MCF 10A (cell line): ENCODE measurements around the gene WDR83. TPM values are rescaled to one million over a fixed set of nuclear protein-coding genes. Genes with fewer than 3 reads are reported as not detected.

Experiments
- BruUV-seq: library from RNA; stranded (reverse); fragments of 400-500 nt; replicated peaks from 2 replicates; lab custom pipeline; 2021; lab: Mats Ljungman, UMichigan
- CTCF ChIA-PET: fragments of 300-600 bp; sonication (Branson Sonifier 250); formaldehyde crosslinking; extraction: SDS; loops from one replicate; lab custom pipeline; 2021; ENCODE audit warnings: antibody characterized with exemption, inconsistent platforms; lab: Yijun Ruan, JAX
- POLR2A ChIA-PET: fragments of 300-600, 350-650 bp; sonication (Branson Sonifier 250); formaldehyde crosslinking; extraction: SDS; loops from one replicate; lab custom pipeline; 2020; ENCODE audit warnings: antibody characterized with exemption, inconsistent platforms; lab: Yijun Ruan, JAX
- DNase-seq: peaks from one replicate; pipeline ENCODE4 v3.0.0-alpha.2; 2018; ENCODE audit not compliant: unreplicated experiment
- H3K27ac Mint-ChIP-seq: one replicate; pipeline ENCODE4 v1.8.0; 2022; ENCODE audit warnings: mild to moderate bottlenecking, low read depth, mixed read lengths; ENCODE audit not compliant: unreplicated experiment
- H3K27me3 Mint-ChIP-seq: one replicate; pipeline ENCODE4 v1.8.0; 2022; ENCODE audit warnings: mixed read lengths; ENCODE audit not compliant: insufficient read depth, unreplicated experiment
- H3K36me3 Mint-ChIP-seq: one replicate; pipeline ENCODE4 v1.8.0; 2022; ENCODE audit warnings: mild to moderate bottlenecking, moderate library complexity, mixed read lengths; ENCODE audit not compliant: insufficient read depth, unreplicated experiment
- H3K4me1 Mint-ChIP-seq: one replicate; pipeline ENCODE4 v1.8.0; 2022; ENCODE audit warnings: mixed read lengths; ENCODE audit not compliant: insufficient read depth, unreplicated experiment
- H3K4me3 Mint-ChIP-seq: one replicate; pipeline ENCODE4 v1.8.0; 2022; ENCODE audit warnings: mild to moderate bottlenecking, moderate library complexity, mixed read lengths; ENCODE audit not compliant: unreplicated experiment
- H3K9me3 Mint-ChIP-seq: one replicate; pipeline ENCODE4 v1.8.0; 2022; ENCODE audit warnings: mixed read lengths; ENCODE audit not compliant: unreplicated experiment
- intact Hi-C: fragments of 100-400 bp; cut with micrococcal nuclease; formaldehyde crosslinking; loops from 2 replicates; pipeline ENCODE4 v1.14.1; 2022
- total RNA-seq: library from RNA; stranded (reverse); gene quantifications from 2 replicates; pipeline ENCODE4 v1.2.3, GENCODE V29; 2022
- TF ChIP-seq, protein P1 (sequence below): fragments of 200-600 bp; IDR thresholded peaks from one replicate; pipeline ENCODE4 v1.8.0; 2022; ENCODE audit warnings: antibody characterized with exemption, mild to moderate bottlenecking; ENCODE audit not compliant: unreplicated experiment

Gene WDR83
- total RNA-seq, 1 experiment from 2014 or later = 11.7 TPM

DNA sequence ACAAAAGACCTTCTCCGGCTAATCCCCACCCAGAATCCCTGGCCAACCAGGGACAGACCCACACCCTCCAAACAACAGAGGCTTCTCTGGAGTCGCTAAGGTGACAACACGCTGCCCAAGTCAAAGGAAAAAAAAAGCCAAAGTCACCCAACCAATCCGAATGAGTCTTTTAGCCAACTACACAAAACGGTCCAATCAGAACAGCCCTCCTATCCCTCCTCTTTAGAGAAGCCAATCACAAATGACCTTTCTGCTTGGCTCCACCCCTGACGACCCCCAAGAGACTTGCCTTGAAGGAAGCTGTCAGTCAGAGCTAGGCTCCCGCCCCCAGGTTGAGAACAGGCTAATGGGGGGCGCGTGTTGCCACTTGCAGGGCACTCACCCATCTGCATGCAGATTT, 36.4 kb downstream of the WDR83 start:
- H3K27me3 Mint-ChIP-seq = no peaks in the 10 kb centered on the region
- no peak overlapping the region for H3K27ac Mint-ChIP-seq
- H3K4me1 Mint-ChIP-seq = peaks cover 3% of the 10 kb centered on the region
- peaks cover 90% of the 10 kb centered on the region for H3K36me3 Mint-ChIP-seq
- TF ChIP-seq, protein P1, sequence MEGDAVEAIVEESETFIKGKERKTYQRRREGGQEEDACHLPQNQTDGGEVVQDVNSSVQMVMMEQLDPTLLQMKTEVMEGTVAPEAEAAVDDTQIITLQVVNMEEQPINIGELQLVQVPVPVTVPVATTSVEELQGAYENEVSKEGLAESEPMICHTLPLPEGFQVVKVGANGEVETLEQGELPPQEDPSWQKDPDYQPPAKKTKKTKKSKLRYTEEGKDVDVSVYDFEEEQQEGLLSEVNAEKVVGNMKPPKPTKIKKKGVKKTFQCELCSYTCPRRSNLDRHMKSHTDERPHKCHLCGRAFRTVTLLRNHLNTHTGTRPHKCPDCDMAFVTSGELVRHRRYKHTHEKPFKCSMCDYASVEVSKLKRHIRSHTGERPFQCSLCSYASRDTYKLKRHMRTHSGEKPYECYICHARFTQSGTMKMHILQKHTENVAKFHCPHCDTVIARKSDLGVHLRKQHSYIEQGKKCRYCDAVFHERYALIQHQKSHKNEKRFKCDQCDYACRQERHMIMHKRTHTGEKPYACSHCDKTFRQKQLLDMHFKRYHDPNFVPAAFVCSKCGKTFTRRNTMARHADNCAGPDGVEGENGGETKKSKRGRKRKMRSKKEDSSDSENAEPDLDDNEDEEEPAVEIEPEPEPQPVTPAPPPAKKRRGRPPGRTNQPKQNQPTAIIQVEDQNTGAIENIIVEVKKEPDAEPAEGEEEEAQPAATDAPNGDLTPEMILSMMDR = no peak
- intact Hi-C loops = no loop called here
- CTCF ChIA-PET = interaction anchor here (0.6 to 1.3 kb wide), 4 partner anchors 25 to 1302 kb away, joined by 3 to 4 read pairs (median 3); no protein-coding TSS in a partner anchor
- H3K9me3 Mint-ChIP-seq = no peaks in the 10 kb centered on the region
- peak; percentile 37 for DNase-seq
- POLR2A ChIA-PET = no interaction called here
- H3K4me3 Mint-ChIP-seq = no peak overlapping the region
- BruUV-seq = no TSS peak

DNA sequence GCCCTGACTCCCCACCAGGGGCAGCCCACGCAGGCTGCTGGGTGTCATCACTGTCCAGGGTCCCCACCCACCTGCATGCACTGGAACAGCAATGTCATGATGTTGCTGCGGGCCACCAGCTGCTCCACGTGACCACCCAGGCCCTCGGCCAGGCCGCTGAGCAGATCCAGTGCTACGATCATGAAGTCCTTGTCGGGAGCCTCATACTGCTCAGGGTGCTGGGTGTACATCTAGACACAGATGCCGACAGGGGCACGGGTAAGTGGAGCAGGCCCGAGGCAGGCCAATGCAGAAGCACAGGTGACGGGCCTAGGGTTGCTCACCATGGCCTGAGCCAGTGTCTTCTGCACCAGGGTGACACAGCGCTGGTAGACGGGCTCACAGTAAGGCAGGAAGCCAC, 38.6 kb downstream of the WDR83 start:
- Mint-ChIP-seq H3K9me3 (no peaks in the 10 kb centered on the region), H3K27ac (no peak overlapping the region), H3K27me3 (no peaks in the 10 kb centered on the region), H3K36me3 (peaks cover 95% of the 10 kb centered on the region), H3K4me1 (no peaks in the 10 kb centered on the region), H3K4me3 (no peak overlapping the region)
- no TSS peak for BruUV-seq
- DNase-seq = no peak
- TF ChIP-seq, protein P1 = no peak
- ChIA-PET CTCF (no interaction called here), POLR2A (interaction anchor here (1.1 kb wide), 1 partner anchor 8 kb away, joined by 3 read pairs; the partner anchor contains the start of gene FBXW9)
- intact Hi-C loops = no loop called here

DNA sequence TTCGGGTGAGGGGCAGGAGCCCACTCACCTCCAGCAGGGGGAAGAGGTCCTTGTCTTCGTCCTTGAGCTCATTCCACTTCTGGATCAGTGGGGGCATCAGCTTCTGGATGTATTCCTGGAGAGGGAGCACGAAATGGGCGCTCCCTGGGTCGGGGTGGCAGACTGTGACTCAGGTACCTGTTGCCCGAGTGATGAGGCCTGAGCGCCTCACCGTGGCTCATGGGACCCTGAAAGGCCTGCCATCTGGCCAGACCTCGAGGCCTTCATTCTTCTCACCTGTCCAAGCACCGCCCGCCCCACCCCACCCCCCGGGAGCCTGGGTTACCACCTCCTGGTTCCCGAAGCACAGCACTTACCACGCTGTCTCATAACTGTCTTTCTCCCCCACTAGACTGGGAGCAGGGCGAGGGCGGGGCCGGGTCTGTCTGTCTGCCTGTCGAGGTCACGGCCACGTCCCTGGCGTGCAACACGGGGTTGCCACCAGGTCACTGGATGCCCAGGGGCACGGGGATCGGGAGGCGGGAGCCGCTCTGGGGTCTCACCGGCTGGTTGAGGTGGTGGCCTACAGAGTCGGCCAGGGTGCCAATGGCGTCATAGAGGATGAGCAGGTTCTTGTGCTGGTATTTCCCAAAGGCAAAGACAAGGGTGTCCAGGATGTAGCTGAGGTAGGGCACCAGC, 39.2 kb downstream of the WDR83 start:
- no peak overlapping the region for H3K4me3 Mint-ChIP-seq
- TF ChIP-seq, protein P1 = no peak
- H3K9me3 Mint-ChIP-seq = no peaks in the 10 kb centered on the region
- no peaks in the 10 kb centered on the region for H3K4me1 Mint-ChIP-seq
- ChIA-PET CTCF (no interaction called here), POLR2A (interaction anchor here (0.5 to 3.1 kb wide), 3 partner anchors 9 to 133 kb away, joined by 3 to 13 read pairs (median 3); partner anchors contain the start of genes FBXW9 and MAST1)
- H3K36me3 Mint-ChIP-seq = peaks cover 95% of the 10 kb centered on the region
- no peaks in the 10 kb centered on the region for H3K27me3 Mint-ChIP-seq
- H3K27ac Mint-ChIP-seq = no peak overlapping the region
- intact Hi-C loops = no loop called here
- DNase-seq = no peak
- BruUV-seq = no TSS peak

DNA sequence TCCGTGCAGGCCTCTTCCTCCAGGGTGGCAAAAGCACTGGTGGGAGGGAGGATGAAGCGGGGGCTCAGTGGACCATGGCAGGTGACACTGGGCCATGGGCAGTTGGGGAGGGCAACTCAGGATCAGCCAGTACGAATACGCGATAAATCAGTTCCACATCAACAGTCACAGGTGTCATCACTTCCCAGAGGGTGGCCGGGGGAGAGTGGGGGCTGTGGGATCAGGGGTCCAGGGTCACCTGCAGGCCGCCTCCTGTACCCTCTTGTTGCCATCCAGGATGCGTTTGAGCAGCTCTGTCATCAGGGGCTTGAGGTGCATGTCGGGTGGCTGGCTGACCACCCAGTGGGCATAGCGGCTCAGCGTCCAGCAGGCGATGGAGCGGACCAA, 39.7 kb downstream of the WDR83 start:
- H3K27ac Mint-ChIP-seq = no peak overlapping the region
- H3K4me1 Mint-ChIP-seq = no peaks in the 10 kb centered on the region
- H3K27me3 Mint-ChIP-seq = no peaks in the 10 kb centered on the region
- no peak for DNase-seq
- CTCF ChIA-PET = no interaction called here
- no peaks in the 10 kb centered on the region for H3K9me3 Mint-ChIP-seq
- TF ChIP-seq, protein P1 = no peak
- BruUV-seq = no TSS peak
- POLR2A ChIA-PET = interaction anchor here (3.1 kb wide), 1 partner anchor 9 kb away, joined by 13 read pairs; the partner anchor contains the start of gene FBXW9
- peaks cover 96% of the 10 kb centered on the region for H3K36me3 Mint-ChIP-seq
- no peak overlapping the region for H3K4me3 Mint-ChIP-seq
- intact Hi-C loops = no loop called here
